ENCODE measurements around the gene SHROOM3.

Gene SHROOM3

DNA sequence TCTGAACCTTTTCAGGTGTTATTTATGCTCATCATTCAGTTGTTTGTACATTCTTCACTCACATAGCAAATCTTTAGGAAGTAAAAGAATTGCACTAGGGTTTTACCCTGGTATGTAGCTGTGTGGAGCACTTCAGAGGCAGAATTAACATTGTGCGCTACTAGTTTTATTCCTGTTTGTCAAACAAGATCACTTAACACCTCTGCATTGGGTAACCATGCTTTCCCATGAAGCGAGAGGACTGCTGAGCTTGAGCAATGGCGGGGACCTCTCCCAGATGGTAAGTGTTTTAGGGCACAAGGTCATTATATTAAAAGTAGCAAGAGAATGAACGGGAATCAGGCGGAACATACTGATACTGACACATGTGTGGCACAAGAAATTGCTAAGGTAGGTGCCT, 59.2 kb downstream of the SHROOM3 start:
- no peak for DNase-seq (ENCODE audit: low spot score)

DNA sequence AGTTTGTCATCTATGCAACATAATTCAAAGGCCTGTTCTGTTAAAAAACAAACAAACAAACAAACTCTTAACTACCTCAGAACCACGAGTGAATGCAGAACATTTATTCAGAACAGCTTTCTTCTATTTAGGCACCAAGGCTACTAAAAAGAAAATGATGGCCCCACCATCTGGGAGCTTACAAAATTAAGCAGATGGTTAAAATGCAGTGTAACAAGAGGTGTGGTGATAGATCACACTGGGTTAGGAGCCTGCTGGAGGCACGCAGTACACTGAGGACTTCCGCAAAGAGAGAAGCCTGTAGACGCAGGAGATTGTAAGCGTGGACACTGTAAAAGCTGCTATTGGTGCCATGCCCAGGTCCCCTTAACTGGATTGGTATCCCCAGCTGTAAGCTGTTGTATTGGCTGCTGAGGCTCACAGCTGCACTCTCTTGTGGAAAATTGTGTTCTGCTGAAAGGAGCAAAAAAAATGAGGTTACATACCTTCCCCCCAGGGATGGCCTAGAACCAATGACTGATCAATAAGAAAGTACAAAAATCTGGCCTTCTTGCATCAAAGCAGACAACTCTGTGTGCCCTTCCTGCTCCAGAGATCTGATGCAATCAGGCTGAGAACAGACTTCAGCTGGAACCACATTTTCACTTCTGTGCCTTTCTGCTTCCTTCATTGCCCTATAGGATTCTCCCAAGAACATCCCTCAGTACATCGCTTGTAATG, 60.0 kb downstream of the SHROOM3 start:
- no peak for DNase-seq (ENCODE audit: low spot score)

DNA sequence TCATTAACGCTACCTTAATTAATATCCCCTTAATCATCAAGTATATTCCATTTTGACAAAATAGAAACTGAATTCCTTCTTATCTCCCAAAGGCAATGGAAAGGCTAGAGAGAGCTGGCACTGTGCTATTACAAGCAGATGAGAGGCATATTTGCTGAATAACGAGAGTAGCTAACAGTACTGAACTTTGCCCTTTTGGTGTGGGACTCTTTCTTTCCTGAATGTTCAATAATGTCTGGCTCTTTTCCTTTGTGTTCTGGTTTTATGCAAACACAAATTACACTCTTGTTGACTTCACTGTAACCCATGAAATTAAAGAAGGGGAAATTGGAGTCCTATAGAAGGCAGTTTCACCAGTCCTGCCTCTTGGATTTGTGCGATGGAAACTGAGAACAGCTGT, 63.5 kb downstream of the SHROOM3 start:
- DNase-seq (ENCODE audit: low spot score), result no peak

- DNase-seq (ENCODE audit: low spot score), result no peak
These were observed 64.4 kb downstream of the SHROOM3 start for GRCh38 chr4:76499461-76499860.

GRCh38 chr4:76502886-76503285, 67.9 kb downstream of the SHROOM3 start:
- no peak for DNase-seq (ENCODE audit: low spot score)

- DNase-seq (ENCODE audit: low spot score), result peak; percentile 64
These were observed 69.8 kb downstream of the SHROOM3 start for GRCh38 chr4:76504613-76505465.

DNA sequence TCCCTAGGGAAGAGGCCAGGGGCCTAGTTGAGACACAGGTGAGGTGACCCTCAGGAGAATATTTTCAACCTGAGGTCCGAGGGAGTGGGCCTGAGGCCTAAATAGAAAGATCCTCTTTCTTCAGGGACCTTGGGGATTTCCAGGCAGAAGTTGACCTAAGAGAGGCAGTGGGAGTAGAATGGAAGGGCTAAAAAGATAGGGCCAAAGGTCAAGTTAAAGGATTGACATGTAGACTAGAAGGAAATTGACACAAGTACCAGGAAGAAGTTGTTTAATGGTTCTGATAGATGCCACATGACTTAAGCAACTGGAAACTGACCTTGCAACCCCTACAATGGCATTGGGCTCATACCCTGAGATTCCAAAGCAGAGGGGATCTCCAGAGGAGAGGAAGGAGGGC, 76.9 kb downstream of the SHROOM3 start:
- DNase-seq (ENCODE audit: low spot score), result no peak

GRCh38 chr4:76513482-76513881, 78.5 kb downstream of the SHROOM3 start:
- no peak for DNase-seq (ENCODE audit: low spot score)

GRCh38 chr4:76514087-76514486, 79.1 kb downstream of the SHROOM3 start:
- DNase-seq (ENCODE audit: low spot score), result no peak

- DNase-seq (ENCODE audit: low spot score), result no peak
These were observed 81.2 kb downstream of the SHROOM3 start for GRCh38 chr4:76515975-76516843.

DNA sequence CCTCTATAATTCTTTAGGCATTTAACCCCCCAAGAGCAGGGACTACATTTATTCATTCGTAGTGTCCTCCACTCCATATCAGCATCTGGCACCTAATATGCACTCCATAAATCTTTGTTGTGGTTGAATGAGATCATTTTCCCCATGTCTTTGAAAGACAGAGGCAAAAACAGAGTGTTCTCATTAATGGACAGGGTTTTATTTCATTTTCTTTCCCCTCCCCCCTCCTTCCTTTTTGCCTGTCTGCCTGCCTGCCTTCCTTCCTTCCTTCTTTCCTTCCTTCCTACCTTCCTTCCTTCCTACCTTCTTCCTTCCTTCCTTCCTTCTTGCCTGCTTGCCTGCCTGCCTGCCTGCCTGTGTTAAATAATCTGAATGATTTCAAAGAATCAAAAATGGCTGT, 83.2 kb downstream of the SHROOM3 start:
- no peak for DNase-seq (ENCODE audit: low spot score)

DNA sequence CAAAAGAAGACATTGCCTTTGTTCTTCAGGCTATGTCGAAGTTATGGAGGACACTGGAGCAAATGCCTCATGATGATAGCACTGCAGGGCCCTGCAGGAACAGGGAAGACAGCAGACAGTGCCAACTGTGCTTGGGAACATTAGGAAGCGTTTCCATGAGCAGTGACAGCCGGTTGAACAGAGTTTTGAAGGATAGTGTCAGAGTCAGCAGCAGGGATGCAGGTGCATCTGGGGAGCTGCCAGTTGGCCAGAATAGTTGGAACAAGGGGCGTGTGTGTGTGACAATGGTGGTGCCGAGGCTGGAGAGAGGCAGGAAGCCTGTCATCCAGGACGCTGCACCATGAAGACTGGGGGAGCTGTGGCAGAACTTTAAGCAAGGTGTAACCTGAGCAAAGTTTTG, 88.6 kb downstream of the SHROOM3 start:
- DNase-seq (ENCODE audit: low spot score), result no peak

- DNase-seq (ENCODE audit: low spot score), result no peak
These were observed 90.7 kb downstream of the SHROOM3 start for GRCh38 chr4:76525751-76526150.

DNA sequence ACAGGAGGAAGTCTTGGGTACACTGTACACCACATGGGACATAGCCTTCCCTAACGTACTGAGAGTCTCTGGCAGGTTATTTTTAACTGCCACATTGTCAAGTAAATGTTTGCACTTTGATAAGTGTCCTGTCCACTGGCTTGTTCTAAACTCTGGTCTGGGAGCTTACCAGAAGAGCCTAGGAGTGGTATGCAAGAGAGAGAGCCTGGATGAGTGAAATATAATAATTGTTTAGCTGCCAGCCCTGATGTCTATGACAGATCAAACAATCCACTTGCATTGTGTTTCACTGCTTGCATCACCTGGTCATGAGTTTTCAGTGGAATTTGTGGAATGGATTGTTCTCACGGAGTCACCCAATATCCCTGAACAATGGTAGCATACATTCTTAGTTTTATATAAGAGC, 91.6 kb downstream of the SHROOM3 start:
- DNase-seq (ENCODE audit: low spot score), result no peak

- no peak for DNase-seq (ENCODE audit: low spot score)
These were observed 92.6 kb downstream of the SHROOM3 start for GRCh38 chr4:76527666-76528065.

DNA sequence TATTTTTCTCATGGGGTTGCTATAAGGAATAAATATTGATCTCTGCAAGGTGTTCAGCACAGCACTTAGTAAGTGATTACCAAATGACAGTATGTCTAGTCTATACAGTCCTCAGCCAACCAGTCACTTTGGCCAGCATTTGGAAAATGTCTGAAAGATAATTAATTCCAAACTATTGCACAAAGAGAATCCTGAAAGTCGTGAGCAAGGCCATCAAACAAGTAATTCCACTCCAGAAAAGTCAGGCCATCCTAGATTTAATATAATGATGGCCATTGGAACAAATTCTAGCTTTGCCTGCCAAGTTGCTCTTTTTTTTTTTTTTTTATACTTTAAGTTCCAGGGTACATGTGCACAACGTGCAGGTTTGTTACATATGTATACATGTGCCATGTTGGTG, 96.6 kb downstream of the SHROOM3 start:
- DNase-seq (ENCODE audit: low spot score), result no peak

DNA sequence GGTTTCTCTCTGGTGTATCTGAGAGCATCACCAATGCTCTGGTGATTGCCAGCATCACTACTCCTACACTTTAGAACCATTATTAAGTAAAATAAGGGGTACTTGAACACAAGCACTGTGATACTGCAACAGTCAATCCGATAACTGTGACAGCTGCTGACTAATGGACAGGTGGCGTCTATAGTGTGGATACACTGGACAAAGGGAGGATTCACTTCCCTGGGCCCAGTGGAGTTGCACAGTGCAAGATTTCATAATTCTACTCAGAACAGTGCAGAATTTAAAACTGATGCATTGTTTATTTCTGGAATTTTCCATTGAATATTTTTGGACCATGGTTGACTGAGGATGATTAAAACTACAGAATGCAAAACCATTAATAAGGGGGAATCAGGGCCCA, 97.8 kb downstream of the SHROOM3 start:
- DNase-seq (ENCODE audit: low spot score), result no peak

- no peak for DNase-seq (ENCODE audit: low spot score)
These were observed 98.3 kb downstream of the SHROOM3 start for GRCh38 chr4:76533314-76533713.

GRCh38 chr4:76535603-76536372, 100.8 kb downstream of the SHROOM3 start:
- DNase-seq (ENCODE audit: low spot score), result no peak

DNA sequence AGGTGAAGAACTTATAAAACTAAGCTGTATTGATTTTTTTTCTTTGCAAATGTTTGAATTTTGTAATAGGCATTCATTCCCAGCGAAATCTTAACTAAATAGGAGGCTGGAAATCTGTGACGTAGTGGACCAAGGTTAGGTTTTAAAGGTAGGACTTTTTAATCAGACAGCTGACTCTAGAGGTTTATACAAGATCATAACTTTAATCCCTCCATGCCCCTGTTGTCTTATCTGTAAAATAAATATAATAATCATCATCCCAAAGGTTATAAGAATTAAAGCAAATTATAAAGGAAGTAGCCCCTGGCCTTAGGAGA, 101.3 kb downstream of the SHROOM3 start:
- DNase-seq (ENCODE audit: low spot score), result no peak

DNA sequence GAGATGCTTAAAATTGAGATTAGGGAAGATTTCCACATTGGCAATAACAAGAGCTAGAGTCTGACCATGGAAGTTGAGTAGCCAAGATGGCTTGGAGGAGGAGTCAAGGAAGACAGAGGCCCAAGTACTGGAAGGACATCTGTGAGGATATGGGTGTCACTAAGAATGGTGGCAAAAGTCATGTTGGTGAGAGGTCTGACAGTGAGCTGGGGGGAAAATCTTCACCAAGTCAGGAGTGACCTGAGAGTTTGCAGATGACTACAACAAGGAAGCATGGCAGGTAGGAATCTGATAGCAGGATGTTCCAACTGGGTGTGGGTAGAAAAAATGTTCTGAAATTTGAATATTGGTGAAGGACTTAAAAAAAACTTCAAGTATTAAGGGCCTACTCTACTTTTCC, 103.3 kb downstream of the SHROOM3 start:
- no peak for DNase-seq (ENCODE audit: low spot score)

- no peak for DNase-seq (ENCODE audit: low spot score)
These were observed 105.0 kb downstream of the SHROOM3 start for GRCh38 chr4:76539979-76540378.

Measured in RKO (cell line).